ENCODE data around the gene ARHGAP42.

GRCh38 chr11:100794446-100794845 is 107.4 kb downstream of the ARHGAP42 start:
- TF ChIP-seq EZH2 (IDR thresholded peaks at IDR 0.05; ENCODE audit: borderline replicate concordance, low read depth, low read length, poor library complexity, severe bottlenecking) = no peak
- no peak for TF ChIP-seq CTCF (conservative IDR thresholded peaks at IDR 0.05; ENCODE audit: low read depth, low read length)

Measured in A673 (cell line).